T-helper 2 cell treated with Interferon-gamma antibody and Interleukin-4, amounts not matched to agents 100 ng/mL and 5 ng/mL, for 36 hours (primary cell): Measurements from ENCODE around the gene RAB17. TPM values are rescaled to one million over a fixed set of nuclear protein-coding genes. Genes with fewer than 3 reads are reported as not detected.

Experiments used
- intact Hi-C: fragments of 100-400 bp; cut with micrococcal nuclease; formaldehyde crosslinking; loops from one replicate; pipeline ENCODE4 v1.15.1; 2023
- total RNA-seq: library from RNA; stranded (reverse); gene quantifications from 2 replicates; pipeline ENCODE4 v1.2.3, GENCODE V29; 2022

RAB17 gene, protein sequence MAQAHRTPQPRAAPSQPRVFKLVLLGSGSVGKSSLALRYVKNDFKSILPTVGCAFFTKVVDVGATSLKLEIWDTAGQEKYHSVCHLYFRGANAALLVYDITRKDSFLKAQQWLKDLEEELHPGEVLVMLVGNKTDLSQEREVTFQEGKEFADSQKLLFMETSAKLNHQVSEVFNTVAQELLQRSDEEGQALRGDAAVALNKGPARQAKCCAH
- total RNA-seq, result not detected in 2 replicates

DNA sequence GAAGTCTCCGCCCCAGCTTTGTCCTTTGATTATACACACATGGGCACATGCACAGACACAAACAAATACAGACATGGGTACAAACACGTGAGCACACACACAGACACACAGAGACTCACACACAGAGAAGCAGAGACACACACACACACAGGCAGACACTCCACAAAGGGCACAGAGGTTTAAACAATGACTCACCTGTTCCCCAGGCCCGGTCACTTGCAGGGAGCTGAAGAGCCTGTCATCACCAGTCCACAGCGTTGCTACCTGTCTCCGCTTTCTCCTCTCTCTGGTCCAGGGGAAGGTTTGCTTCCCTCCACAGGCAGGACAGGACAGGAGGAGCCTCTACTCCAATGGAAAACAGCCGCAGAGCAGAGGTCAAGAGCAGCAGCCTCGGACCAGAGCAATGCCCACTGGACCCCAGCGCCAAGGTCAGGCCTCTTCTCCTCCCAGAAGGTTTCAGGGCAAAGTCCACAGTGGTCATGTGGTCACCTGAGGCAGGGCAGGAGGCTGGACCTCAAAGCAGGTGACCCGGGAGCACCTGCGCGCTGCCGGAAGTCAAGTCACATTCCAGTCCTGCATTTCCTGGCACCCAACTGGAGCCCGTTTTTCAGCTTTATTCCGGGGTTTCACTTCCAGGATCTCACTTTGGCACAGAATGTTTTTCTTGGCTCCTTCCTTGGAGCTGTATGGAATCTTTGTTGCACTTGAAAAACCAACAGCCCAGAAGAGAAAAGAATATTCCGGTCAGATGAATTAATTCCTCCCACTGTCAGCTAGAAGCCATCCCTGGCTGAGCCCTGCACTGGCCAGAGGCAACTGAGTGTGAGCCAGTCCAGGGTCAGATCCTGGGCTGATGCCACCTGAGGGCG, at the start of gene RAB17:
Gene RAB17, minus strand, starts transcription at position 463 of the 869 bp plus-strand sequence. CDS start 4,580 bp downstream, outside the sequence.
- intact Hi-C loops, result no loop called here

DNA sequence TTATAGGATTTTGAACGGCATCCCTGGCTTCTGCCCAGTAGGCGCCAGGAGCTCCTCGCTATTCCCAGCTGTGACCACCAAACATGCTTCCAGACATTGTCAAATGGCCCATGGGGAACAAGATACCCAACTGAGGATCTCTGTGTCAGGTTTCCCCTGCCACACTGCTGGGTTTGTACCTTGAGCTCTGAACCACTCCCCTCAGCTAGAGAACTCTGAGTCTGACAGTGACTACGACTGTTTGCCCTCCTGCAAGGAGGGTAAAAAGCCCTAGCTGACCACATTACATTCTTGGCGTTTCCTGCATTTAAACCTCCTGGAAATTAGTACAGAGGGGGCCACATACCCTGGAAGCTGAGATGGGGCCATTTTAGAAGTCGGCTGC, 49.3 kb upstream of the RAB17 start:
- intact Hi-C loops, result no loop called here

DNA sequence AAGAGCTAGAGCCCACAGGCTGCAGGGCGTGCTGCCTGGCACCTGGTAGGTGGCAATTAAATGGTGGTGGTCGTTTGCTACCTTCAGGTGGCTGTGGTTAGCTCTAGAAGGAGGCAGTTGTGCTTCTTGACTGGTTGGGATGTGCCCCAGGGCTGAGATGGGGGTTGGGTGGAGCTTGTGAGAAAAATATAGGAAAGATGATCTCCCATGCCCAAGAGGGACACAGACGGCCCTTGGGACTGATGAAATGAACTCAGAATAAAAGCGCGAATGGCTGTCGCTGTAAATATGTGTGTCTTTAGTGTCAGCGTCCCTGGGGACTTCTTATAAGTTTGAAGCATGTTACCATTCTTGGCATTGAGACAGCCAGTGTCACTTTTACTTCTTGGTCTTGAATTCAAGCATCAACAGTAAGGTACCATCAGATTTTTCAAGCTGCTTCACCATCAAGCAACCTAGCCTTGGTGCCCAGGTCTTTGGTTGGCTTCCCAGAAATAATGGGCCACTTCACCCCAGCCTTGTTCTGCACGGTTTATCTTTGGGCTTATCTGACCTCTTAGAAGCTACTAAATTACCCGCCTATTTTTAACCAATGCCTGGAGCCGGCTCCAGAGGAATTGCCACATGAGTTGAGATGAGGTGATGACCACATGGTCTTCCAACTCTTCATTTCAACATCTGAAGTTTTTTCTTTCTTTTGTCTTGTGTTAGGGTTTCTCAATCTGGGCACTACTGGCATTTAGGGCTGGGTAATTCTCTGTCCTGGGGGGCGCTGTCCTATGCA, 48.7 kb upstream of the RAB17 start:
- intact Hi-C loops, result no loop called here

DNA sequence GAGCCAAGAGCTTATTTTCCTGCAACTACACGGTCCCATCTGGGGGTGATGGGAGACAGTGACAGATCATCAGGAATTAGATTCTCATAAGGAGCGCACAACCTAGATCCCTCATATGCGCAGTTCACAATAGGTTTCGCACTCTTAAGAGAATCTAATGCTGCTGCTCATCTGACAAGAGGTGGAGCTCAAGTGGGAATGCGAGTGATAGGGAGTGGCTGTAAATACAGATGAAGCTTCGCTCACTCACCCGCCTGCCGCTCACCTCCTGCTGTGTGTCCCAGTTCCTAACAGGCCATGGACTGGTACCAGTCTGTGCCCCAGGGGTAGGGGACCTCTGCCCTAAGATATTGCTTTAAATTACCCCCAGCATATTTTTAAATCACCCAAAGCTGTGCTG, 47.6 kb upstream of the RAB17 start:
- intact Hi-C loops, result no loop called here

DNA sequence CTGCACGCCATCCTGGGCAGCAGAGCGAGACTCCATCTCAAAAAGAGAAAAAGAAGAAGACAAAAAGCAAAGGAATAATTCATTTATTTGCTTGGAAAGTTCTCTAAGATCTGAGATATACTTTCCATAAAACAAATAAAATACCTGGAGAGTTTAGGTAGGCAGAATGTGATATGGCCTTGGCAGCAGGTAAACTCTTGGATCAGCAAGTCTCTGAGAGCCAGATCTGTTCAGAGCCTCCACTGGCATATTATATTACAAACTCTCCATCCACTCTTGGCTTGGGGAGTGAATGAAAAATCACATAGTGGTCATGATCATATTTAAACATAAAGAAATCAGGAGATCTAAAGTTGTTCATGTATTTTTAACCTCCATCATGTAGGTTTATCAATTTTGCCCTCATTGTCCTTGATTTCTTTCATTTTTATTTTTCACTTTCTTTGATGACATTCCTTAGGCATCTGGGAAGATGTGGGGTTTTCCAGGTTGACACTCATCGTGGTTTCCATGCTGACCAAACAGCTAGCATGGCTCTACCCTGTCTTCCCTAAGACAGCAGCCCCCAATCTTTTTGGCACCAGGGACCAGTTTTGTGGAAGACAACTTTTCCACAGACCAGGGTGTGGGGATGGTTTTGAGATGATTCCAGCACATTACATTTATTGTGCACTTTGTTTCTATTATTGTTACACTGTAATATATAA, 47.0 kb upstream of the RAB17 start:
- intact Hi-C loops, result no loop called here

DNA sequence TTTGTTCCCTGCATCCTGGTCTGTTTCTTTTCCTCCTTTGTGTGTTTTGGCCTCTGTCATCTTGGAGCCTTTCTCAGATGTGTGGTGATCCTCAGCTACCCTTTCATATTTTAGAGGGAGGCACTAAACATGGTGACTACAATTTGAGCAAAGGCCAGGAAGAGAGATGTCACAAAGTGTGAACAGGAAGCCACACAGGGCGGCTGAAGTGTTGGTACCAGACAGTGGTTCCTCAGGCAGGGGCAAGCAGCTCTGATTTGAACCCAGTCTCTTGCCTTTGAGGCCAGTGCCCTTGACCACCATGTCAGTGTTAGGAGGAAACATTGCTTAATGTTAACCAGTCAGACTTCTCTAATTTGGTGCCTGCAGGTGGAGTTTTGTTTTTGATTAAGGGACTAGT, 46.0 kb upstream of the RAB17 start:
- intact Hi-C loops, result no loop called here

DNA sequence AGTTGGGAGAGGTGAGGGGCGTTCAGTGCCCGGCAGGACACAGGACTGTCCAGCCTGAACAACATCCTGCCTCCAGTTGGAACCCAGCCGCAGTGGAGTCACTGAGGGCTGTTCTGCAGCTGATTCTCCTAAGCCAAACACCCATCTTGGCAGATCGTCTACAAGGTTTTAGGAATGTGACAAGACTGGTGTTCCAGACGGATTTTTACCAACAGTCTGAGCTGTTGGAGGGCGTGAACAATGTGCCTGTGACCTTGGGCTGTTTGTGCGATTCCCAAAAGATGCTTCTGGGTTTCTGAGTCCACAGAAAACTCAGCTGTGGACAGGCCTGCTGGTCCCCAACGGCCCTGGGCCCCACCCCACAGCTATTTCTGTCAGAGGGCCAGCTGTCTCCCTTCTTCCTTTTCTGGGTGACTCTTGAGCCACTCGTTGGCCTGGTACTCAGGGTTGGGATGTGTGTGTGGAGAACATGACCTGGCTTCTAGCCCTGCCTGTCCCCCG, 42.6 kb upstream of the RAB17 start:
- intact Hi-C loops, result no loop called here

DNA sequence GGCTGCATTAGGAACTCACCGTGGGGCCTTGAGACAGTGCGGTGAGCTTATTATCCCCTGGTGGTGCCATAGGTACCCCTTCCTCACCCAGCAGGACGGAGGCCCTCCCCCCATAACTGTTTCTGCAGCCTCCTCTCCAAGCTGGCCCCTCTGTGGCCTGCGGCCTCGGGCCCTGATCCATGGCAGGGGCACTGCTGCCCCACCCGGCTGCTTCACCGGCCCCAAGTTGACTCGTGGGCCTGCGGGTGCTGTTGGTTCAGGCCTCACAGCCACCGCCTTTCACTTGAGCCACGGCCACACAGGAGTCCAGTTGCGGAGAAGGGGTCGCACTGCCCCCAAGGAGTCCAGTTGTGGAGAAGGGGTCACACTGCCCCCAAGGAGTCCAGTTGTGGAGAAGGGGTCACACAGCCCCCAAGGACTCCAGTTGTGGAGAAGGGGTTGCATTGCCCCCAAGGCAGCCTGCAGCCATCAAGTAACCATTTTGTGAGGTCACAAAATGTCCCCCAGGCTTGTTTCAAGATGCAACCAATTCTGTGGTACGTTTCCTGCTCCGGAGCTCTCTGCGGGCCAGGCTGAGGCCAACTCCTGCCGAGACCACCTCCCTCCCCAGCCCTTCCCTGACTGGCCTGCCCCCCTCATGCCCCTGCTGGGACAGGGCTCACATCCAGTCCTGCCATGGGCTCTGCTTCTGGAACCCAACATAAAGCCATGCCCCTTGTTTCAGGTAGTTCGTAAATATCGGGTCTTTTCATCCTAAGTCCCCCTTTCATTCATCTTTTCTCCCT, 41.5 kb upstream of the RAB17 start:
- intact Hi-C loops, result no loop called here

DNA sequence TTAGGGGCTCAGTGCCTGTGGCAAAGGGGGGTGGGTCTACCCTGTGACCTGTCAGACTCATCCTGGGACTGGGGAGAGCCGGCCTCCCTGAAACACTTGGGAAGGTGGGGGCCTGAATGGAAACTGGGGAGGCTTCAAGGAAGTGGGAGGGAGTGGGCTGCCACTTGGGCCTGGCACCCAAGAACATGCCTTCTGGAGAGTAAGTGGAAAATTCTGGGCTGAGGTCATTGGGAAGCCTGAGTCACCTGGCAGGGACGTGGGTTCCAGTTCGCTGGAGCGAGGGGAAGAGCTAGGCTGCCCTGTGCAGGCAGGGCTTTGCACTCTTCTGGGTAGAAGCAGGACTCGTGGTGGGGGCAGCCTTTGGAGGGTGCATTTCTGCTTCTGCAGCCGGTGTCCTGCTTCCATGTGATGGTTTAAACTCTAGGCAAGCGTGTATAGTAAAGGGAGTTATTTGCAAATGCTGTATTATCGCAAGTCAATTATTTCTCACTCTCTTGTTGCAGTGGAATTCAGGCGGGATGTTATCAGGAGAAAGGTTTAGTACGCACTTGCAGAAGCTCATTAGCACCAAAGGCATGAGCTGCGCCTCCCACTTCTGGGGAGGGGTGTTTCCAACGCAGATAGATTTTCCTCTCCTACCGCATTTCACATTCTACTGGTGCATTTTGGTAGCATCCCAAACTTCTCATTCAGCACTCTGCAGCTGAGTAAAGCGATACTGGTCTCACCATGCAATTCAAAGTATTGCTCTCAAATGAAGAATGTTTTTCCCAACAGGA, 40.7 kb upstream of the RAB17 start:
- intact Hi-C loops, result no loop called here

DNA sequence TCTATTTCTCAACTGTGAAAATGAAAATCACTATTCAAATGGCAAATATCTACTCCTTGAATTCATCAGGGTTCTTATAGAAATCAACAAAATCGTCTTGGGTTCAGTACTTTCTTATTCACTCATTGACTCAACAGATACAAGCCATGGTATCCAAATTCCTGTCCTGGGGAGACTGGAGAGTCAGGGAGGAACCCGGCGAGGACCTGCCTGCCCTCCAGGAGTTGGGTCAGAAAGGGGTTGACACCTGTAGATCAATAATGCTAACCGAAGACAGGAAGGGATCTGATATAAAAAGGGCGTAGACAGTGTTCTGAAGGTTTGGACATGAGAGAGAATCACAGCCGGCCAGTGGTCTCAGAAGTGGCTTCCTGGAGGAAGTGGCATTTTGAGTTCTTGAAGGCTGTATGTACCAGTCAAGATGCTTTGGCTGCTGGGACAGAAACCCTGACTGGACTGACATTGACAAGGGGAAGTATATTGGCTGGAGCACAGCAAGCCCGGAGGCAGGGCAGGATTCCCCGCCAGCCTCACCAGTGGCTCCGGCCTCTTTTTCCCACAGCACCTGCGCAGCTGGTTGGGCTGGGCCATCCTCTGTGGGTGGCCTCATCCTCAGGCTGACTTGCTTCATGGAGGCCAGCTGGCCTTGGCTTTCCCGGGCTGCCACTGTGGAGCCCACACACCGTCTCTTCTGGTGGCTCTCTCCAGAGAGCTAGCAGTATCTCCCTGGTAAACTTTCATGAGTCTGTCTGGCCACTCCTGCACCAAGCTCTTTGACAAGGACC, 39.9 kb upstream of the RAB17 start:
- intact Hi-C loops, result no loop called here

DNA sequence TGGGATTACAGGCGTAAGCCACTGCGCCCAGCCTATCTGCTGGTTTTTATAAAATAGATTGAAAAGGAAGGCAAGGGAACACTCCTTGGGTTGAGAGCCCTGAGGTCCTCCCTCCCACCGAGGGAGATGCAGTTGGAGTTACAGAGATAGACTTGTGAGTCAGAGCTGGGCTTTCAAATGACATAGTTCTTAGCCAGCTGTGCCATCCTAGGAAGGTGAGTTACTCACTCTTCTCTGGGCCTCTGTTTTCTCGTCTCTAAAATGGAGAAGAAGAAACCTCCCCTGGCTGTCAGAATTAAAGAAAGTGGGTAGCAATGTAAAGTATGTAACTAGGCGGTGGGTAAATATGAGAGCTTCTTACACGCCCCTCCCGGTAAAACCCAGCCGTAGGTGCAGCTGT, 39.2 kb upstream of the RAB17 start:
- intact Hi-C loops, result no loop called here

DNA sequence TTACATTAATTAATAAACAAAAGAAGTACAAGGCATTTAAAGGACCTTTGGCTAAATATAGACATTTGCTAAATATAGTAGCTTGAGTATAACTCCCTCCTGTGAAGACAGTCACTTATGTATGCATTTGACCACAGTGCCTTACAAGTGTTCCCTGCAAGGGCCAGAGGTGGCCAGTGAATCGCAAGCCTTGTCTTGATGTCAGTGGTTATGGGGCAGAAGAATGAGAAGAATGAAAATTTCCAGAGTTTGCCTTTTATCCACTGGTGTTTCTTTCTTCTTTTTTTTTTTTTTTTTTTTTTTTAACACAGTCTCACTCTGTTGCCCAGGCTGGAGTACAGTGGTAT, 38.6 kb upstream of the RAB17 start:
- intact Hi-C loops, result no loop called here

DNA sequence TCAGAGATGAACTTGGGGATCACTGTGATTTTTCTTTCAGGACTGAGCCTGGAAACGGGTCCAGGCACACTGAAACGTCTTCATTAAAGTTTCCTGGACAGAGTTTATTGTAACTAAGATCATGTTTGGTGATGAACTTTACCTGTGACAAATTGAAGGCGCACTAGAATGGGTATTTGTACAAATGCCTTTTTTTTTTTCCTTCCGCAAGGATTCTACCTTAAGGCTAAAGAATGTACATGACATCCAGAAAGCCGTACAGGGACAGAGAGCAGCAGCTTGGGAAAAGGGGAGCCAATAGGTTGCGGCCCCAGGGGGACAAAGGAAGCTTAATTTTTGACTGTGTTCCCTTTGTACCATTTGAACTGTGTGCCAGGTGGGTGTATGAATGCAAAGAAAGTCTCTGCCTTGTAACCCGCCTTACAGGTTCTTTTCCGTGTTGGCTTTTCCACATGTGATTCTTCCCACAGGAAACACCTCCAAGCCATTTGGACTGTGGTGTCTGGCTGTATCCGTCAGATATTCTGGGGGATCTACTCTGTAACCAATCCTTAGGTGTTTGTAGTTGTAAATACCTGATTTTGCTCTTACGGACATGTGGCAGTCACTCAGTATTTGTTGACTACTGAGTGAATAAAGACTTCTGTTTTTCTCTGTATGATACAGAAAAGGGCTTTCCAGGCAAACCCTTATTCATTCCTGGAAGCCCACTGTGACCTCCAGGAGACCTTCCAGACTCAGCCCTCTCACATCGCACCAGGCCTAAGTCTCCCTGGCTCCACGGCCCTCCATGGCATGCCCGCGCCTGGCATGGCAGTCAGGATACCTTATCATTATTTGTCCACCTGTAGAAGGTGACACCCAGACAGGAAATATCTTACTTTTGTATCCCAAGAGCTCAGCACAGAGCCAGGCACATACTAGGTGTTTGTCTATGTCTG, 38.0 kb upstream of the RAB17 start:
- intact Hi-C loops, result no loop called here

DNA sequence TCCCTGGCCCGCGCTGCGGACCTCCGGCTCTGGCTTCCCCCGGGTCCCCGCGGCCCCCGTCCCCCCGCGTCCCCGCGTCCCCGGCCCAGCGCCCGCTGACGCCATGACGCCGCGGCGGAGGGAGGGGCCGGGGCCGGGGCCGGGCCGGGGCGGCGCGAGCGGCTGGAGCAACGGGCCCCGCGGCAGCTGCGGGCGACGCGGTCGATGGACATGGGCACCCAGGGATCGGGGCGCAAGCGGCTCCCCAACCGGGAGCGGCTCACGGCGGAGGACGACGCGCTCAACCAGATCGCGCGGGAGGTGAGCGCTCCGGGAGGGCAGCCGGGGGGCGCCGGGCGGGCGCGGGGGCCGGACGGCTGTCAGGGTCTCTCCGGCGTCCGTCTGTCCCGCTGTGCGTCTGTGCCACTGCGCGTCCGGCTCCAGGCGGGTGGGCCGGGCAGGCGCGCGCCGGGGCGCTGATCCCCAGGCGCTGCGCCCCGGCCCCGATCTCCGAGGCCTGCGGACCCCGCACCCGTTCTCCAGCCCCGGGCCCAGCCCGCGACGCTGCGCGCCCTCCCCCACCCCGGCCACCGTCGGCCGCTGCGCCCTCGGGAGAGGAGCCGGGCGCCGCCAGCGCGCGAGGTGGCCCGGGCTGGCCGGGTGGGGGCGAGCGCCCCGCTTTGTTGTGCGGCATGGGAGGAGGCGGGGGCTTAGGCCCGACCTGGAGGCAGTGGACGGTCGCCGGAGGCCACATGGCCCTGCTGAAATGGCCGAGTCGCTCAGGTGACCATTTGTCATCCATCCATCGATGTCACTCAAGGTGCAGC, 37.1 kb upstream of the RAB17 start, which contains the start of gene LRRFIP1:
Gene LRRFIP1, plus strand, starts transcription at position 147 of the 806 bp plus-strand sequence. Its CDS starts 58 bp downstream, at position 205.
- intact Hi-C loops, result no loop called here

DNA sequence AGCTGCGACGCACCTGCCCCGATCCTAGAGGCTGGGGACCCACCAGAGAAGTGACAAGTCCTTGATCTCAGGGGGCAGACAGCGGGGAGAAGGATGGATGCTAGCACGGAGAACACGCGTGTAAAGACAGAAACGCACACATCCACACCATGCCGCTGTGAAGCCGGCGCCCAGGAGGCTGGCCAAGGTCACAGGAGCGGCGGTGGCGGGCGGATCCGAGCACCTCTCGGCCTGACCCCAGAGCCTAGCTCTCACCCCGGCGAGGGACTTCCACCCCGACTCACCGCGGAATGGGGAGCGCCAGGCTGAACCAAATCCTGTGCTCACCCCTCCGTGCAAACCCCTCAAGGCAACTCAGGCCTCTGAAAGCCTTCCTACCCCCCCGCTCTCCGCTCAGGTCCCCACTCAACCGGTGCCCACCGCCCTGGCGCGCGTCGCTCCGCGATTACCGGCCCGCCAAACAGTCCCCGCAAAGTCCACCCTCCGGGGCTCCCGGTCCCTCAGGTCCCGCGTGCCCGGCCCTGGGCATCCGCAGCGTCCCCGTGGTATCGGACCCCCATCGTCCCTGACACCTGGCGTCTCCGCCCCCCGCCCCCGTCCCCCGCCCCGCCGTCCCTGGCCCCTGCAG, 36.4 kb upstream of the RAB17 start:
- intact Hi-C loops, result no loop called here

DNA sequence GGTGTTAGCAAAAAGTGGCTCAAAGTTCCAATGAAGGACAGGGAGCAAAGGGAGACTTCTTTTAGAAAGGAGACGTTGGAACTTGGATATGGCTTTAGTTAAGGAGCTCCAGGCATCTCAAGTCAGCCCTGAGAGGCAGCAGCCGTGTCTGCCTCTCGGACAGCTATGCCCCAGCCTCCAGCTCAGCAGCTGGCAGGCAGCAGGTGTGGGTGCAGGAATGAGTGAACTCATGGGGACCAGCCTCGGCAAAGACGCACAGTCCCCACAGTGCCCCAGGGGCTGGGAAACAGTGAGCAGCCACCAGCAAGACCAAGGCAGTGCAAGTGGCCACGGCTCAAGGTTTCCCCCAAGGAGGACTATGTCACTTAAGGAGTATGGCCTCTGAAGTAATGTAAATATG, 35.2 kb upstream of the RAB17 start:
- intact Hi-C loops, result no loop called here
